HL-60 (cell line): ENCODE measurements around the gene APMAP.
A peak's percentile ranks its signal among the peaks of the same experiment; 100 is the strongest.

ENCODE experiments used
- DNase-seq, 2 experiments: peaks; one replicate each; pipeline ENCODE4 v3.0.0-alpha.2; 2010 to 2020; ENCODE audit warnings: low read depth in 1 of 2, low spot score in 1 of 2
- H3K27ac ChIP-seq: fragments of 250-450 bp; sonication (Bioruptor Pico); replicated peaks from 2 replicates; pipeline ENCODE4 v1.5.1; 2020; ENCODE audit warnings: mild to moderate bottlenecking, moderate library complexity
- H3K27me3 ChIP-seq: fragments of 250-450 bp; sonication (Bioruptor Pico); 2 replicates; pipeline ENCODE4 v1.5.1; 2021; ENCODE audit warnings: mild to moderate bottlenecking, moderate library complexity; ENCODE audit not compliant: insufficient read depth, poor library complexity, severe bottlenecking
- H3K4me3 ChIP-seq: replicated peaks from 2 replicates; pipeline ENCODE4 v1.5.1; 2011; ENCODE audit warnings: mild to moderate bottlenecking, control low read depth, low read length; ENCODE audit not compliant: insufficient read depth
- CTCF ChIP-seq: IDR thresholded peaks from one replicate; pipeline ENCODE4 v1.5.1; 2011; ENCODE audit warnings: low read length, control low read depth, inconsistent platforms; ENCODE audit not compliant: insufficient read depth
- GABPA ChIP-seq: IDR thresholded peaks from 2 replicates; pipeline ENCODE4 v1.6.1; 2012; ENCODE audit warnings: low read depth
- POLR2AphosphoS5 ChIP-seq: IDR thresholded peaks from 2 replicates; pipeline ENCODE4 v1.6.1; 2012; ENCODE audit warnings: low read depth
- REST ChIP-seq: IDR thresholded peaks from 2 replicates; pipeline ENCODE4 v1.6.1; 2012; ENCODE audit warnings: low read depth; ENCODE audit not compliant: insufficient replicate concordance
- SPI1 ChIP-seq: IDR thresholded peaks from 2 replicates; pipeline ENCODE4 v1.6.1; 2012; ENCODE audit warnings: low read depth, mild to moderate bottlenecking, borderline replicate concordance

Gene APMAP

GRCh38 chr20:24950128-24950835 lies 42.3 kb downstream of the APMAP start:
- TF ChIP-seq REST: no peak
- TF ChIP-seq CTCF: no peak
- no peak for TF ChIP-seq SPI1
- no peak for TF ChIP-seq POLR2AphosphoS5
- TF ChIP-seq GABPA: no peak
- peak in 1 of 2 experiments; percentile 38 for DNase-seq
- peak overlapping the region; percentile 69 for H3K4me3 ChIP-seq
- no peaks in the 10 kb centered on the region for H3K27me3 ChIP-seq
- peak overlapping the region; percentile 93 for H3K27ac ChIP-seq

- peak overlapping the region; percentile 69 for H3K4me3 ChIP-seq
- peak in 1 of 2 experiments; percentile 56 for DNase-seq
These were observed 42.8 kb downstream of the APMAP start for GRCh38 chr20:24949756-24950127.

More at GRCh38 chr20:24949756-24950127, 42.8 kb downstream of the APMAP start:
- Histone ChIP-seq H3K27ac (peak overlapping the region; percentile 93), H3K27me3 (no peaks in the 10 kb centered on the region)
- TF ChIP-seq SPI1 (no peak), CTCF (no peak), GABPA (no peak), REST (no peak), POLR2AphosphoS5 (peak; percentile 48; the same call in 1 of the 2 replicates)
